GM19193 (cell line): ENCODE measurements around the gene SMG6.

ENCODE experiments used
- POLR2A ChIP-seq: IDR thresholded peaks from 4 replicates; pipeline ENCODE4 v1.6.1; 2011; ENCODE audit not compliant: insufficient read depth, insufficient read length; ENCODE audit errors: extremely low read depth

Gene SMG6

GRCh38 chr17:2063261-2064146 lies 240.1 kb downstream of the SMG6 start:
- TF ChIP-seq POLR2A = peak; percentile 3

- no peak for TF ChIP-seq POLR2A
Measured at GRCh38 chr17:2062571-2063183, 240.9 kb downstream of the SMG6 start.

GRCh38 chr17:2061441-2061958 lies 242.1 kb downstream of the SMG6 start:
- TF ChIP-seq POLR2A = no peak

- TF ChIP-seq POLR2A = no peak
Measured at GRCh38 chr17:2060681-2061440, 242.7 kb downstream of the SMG6 start.

- peak; percentile 23 for TF ChIP-seq POLR2A
Measured at GRCh38 chr17:2060385-2060658, 243.3 kb downstream of the SMG6 start.

- no peak for TF ChIP-seq POLR2A
Measured at GRCh38 chr17:2059547-2060384, 243.8 kb downstream of the SMG6 start.

- TF ChIP-seq POLR2A = peak; percentile 18
Measured at GRCh38 chr17:2058586-2059546, 244.7 kb downstream of the SMG6 start.

- TF ChIP-seq POLR2A = peak; percentile 22
Measured at GRCh38 chr17:2057760-2058585, 245.6 kb downstream of the SMG6 start.

- no peak for TF ChIP-seq POLR2A
Measured at GRCh38 chr17:2057175-2057759, 246.3 kb downstream of the SMG6 start.

- peak; percentile 13 for TF ChIP-seq POLR2A
Measured at GRCh38 chr17:2056206-2057174, 247.1 kb downstream of the SMG6 start.

- TF ChIP-seq POLR2A = peak; percentile 39
Measured at GRCh38 chr17:2055292-2056205, 248.0 kb downstream of the SMG6 start.
